Endometrial microvascular endothelial cells (primary cell): Measurements from ENCODE around the gene NCAM1. TPM values are rescaled to one million over a fixed set of nuclear protein-coding genes. Genes with fewer than 3 reads are reported as not detected.

Source experiments
- in situ Hi-C: cut with HindIII; loops from 2 replicates; pipeline ENCODE4 v1.10.0; 2017; ENCODE audit warnings: low sequenced_read_pairs, low pct_unique_long_range_greater_than_20kb; ENCODE audit errors: inconsistent ontology term
- total RNA-seq: library from RNA; depleted of rRNA; stranded (reverse); fragments of >200 nt; gene quantifications from one replicate; pipeline ENCODE4 v1.2.3, GENCODE V29; 2015; ENCODE audit errors: inconsistent ontology term

Gene NCAM1
- total RNA-seq, 1 donor from 2014 or later = not detected

DNA sequence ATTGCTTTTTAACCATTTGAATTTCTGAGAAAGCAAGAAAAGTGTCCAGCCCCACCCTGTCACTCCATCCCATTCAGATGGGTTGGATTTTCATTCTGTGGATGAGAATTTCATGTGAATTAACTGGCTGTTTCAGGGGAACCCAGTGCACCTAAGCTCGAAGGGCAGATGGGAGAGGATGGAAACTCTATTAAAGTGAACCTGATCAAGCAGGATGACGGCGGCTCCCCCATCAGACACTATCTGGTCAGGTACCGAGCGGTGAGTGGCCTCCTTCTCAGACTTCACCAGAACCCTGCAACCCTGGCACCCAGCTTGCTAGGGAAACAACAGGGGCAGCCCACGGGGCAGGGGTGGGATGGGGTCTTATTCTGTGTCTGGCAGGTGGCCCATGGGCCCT lies 294.5 kb downstream of the NCAM1 start:
- in situ Hi-C loops = no loop called here

DNA sequence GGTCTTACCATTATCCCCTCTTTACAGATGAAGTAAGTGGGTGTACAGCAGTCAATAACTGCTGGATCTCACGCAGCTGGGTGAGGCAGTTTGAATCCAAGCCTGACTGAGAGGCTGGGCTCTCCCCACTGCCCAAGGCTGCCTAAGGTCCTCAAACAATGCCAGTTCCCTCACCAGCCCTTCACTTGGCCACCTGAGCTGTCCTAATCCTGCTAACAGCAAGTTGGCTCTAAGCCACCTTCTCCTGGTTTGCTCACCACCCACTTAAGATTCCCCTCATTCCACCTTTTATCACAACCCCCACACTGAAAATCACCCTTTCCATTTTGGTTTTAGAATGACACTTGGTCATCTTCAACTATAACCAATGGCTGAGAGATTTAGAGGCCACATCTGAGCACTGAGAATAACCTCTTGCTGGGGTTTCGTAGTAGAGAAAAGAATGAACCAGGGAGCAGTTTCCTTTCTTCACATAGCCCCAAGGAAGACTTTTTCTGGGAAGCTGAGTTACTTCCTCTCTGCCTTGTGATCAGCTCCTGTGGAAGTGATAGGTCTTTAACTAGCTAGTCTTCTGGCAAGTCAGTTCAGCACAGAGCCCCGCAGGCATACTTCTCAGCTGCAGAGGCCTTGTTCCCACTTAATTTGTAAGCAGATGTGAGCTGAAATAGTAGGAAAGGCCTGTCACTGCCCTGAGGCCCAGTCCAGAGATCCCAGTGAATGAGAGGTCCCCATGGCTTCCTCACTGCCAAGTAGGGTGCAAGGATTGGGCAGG lies 295.4 kb downstream of the NCAM1 start:
- in situ Hi-C loops = no loop called here

- in situ Hi-C loops = no loop called here
Measured at GRCh38 chr11:113260096-113260425, 298.8 kb downstream of the NCAM1 start.

GRCh38 chr11:113260541-113260940 lies 299.3 kb downstream of the NCAM1 start:
- in situ Hi-C loops = no loop called here

DNA sequence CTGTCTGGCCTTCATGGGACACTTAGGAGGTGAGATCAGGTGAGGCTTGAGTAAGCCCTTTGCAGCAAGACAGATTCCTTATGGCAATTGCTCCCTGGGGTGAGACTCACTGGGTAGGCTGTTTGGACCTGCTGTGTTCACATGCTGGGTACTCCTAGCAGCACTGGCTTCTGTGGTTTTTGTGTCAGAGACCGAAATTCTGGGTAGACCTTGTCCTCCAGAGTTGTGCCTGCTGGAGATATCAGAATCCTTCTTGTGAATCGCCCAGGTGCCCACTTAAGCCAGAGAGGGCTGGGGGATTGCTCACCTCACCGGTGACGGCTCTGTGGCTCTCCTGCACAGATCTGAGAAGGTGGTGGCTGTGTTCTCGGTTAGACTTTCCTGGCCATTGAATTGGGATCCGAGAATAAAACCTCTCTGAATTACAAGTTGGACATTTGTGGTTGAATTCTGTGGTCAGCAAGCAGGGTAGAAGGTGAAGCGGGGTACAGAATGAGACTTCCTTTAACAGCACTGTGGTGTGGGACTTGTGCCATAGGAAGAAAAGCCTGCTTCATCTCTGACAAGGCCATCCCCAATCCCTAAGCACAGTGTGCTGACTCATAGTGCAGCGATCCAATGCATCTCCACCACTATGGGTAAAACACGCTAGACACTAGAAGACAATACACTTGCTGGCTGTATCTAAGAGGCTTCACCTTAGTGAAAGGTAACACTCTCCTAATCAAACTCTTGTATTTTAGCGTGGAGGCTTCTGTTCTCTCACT lies 300.7 kb downstream of the NCAM1 start:
- in situ Hi-C loops = no loop called here

- in situ Hi-C loops = no loop called here
Measured at GRCh38 chr11:113262594-113262993, 301.4 kb downstream of the NCAM1 start.

DNA sequence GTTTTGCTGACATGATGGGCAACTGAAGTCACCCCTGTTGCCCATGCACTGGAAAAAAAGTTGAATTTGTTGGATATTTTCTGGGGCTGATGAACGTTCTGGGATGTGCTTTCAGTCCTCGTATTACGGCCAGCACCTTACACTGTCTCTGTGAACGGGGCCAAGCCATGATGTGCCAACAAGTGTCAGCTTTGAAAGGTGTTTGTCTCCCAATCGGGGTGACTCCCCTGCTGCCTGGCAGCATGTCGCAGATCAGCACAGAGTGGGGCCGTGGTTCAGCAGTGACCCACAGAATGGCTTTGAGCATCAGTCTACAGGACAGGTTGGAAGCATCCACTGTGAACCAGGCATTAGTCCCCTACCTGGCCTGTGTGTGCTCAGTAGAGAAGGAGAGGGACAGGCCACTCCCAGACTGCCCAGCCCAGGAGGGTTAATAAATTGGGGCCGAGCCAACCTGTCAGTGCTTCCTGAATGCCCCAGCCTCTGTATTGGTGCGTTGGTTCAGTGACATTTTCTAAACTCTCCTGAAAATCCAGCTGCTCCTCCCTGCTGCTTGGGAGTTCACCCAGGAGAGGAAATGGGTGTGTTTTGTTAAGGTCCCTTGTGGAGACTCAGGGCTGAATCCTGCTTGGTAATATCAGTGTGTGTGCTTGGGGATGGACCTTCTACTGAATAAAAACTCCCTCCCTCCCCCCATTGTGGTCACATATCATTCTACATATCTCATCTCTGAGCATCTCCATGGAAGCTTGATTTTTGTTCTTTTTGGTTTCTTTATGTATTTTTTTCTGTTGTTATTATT lies 302.4 kb downstream of the NCAM1 start:
- in situ Hi-C loops = no loop called here

DNA sequence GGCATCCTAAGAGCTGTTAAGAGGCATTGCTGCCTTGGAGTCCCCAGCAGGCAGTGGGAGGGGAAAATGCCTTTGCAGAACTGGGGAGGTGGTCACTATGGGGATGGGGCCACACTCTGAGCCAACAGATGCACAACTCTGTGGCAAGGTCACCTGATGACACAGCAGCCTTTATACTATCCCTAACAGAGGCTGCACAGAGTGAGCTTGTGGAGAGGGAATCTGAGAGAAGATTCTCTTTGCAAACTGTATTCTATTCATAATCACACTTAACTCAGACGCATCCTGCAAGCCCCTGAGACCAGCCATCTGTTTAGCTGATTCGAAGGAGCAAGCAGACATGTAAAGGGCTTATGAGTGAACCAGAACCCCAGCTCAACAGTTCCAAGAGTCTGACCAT lies 304.1 kb downstream of the NCAM1 start:
- in situ Hi-C loops = no loop called here

GRCh38 chr11:113267493-113267892 lies 306.3 kb downstream of the NCAM1 start:
- in situ Hi-C loops = no loop called here

GRCh38 chr11:113269096-113269495 lies 307.9 kb downstream of the NCAM1 start:
- in situ Hi-C loops = no loop called here

DNA sequence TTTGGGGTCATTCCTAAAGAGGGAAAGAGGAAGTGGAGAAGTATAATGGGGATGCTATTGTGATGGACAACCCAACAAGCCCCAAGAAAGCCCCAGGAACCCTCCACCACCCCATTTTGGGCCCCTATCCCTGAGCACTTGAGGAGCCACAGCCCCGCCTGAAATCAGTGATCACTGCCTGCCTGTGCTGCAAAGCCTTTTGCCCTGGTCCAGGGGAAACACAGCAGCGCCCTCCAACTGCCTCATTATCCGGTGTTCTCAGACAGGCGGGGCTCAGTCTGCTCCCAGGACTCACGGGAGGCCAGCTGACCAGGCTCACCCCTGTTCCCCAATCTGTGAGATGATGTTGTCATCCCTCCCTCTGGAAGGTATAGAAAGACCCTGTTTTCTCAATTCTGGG lies 308.4 kb downstream of the NCAM1 start:
- in situ Hi-C loops = no loop called here

- in situ Hi-C loops = no loop called here
Measured at GRCh38 chr11:113270080-113270479, 308.9 kb downstream of the NCAM1 start.

GRCh38 chr11:113271551-113272245 lies 310.5 kb downstream of the NCAM1 start:
- in situ Hi-C loops = no loop called here

DNA sequence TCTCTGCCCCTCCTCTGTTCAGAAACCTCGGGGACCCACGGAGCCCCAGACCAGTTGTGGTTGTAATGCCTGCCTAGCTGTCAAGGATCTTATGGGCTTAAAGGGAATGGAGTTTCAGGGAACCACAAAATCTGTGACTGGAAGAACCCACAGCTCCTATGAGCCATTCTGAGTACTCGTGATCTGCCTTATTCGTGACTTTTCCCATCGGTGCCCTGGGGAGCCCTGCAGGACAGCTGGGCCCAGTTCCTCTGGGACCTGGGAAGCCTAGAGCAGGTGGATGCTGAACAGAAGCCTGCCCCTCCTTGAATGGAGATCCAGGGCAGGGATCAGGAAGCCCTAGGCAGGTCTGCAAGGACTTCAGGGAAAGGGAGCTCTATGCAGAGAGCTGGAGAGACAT lies 311.1 kb downstream of the NCAM1 start:
- in situ Hi-C loops = no loop called here

DNA sequence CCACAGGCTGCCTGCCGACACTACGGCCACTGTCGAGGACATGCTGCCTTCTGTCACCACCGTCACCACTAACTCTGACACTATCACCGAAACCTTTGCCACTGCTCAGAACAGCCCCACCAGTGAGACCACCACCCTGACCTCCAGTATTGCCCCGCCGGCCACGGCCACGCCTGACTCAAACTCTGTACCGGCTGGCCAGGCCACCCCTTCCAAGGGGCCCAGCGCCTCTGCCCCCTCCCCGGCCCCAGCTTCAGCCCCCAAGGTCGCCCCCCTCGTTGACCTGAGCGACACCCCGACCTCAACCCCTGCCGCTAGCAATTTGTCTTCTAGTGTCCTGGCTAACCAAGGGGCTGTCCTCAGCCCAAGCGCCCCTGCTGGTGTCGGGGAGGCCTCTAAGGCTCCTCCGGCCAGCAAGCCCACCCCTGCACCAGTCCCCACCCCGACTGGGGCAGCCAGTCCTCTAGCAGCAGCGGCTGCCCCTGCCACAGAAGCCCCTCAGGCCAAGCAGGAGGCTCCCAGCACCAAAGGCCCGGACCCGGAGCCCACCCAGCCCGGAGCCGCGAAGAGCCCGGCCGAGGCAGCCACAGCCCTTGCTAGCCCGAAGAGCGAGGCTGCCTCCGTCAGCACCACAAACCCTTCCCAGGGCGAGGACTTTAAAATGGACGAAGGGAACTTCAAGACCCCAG lies 311.9 kb downstream of the NCAM1 start:
- in situ Hi-C loops = no loop called here

- in situ Hi-C loops = no loop called here
Measured at GRCh38 chr11:113273720-113274119, 312.5 kb downstream of the NCAM1 start.

GRCh38 chr11:113274713-113275582 lies 313.7 kb downstream of the NCAM1 start:
- in situ Hi-C loops = no loop called here

- in situ Hi-C loops = no loop called here
Measured at GRCh38 chr11:113275602-113276001, 314.4 kb downstream of the NCAM1 start.
